ENCODE data around the gene RCVRN.

The RCVRN gene

GRCh38 chr17:9898812-9899211 lies 6.3 kb downstream of the RCVRN start:
- no peak for DNase-seq (ENCODE audit: low read depth in 2 of 2)

GRCh38 chr17:9897372-9897968 lies 7.6 kb downstream of the RCVRN start:
- no peak for DNase-seq (ENCODE audit: low read depth in 2 of 2)

GRCh38 chr17:9895923-9896322 lies 9.1 kb downstream of the RCVRN start:
- no peak for DNase-seq (ENCODE audit: low read depth in 2 of 2)

- DNase-seq (ENCODE audit: low read depth in 2 of 2): no peak
Measured at GRCh38 chr17:9894231-9894630, 10.8 kb downstream of the RCVRN start.

- no peak for DNase-seq (ENCODE audit: low read depth in 2 of 2)
Measured at GRCh38 chr17:9893411-9894012, 11.6 kb downstream of the RCVRN start.

GRCh38 chr17:9890124-9890523 lies 14.9 kb downstream of the RCVRN start:
- DNase-seq (ENCODE audit: low read depth in 2 of 2): no peak

- no peak for DNase-seq (ENCODE audit: low read depth in 2 of 2)
Measured at GRCh38 chr17:9887508-9887907, 17.6 kb downstream of the RCVRN start.

- DNase-seq (ENCODE audit: low read depth in 2 of 2): no peak
Measured at GRCh38 chr17:9886141-9886930, 18.7 kb downstream of the RCVRN start.

- no peak for DNase-seq (ENCODE audit: low read depth in 2 of 2)
Measured at GRCh38 chr17:9883451-9883850, 21.6 kb downstream of the RCVRN start.

GRCh38 chr17:9880582-9880999 lies 24.5 kb downstream of the RCVRN start:
- DNase-seq (ENCODE audit: low read depth in 2 of 2): no peak

- DNase-seq (ENCODE audit: low read depth in 2 of 2): no peak
Measured at GRCh38 chr17:9878786-9879525, 26.1 kb downstream of the RCVRN start.

GRCh38 chr17:9878356-9878755 lies 26.7 kb downstream of the RCVRN start:
- no peak for DNase-seq (ENCODE audit: low read depth in 2 of 2)

- no peak for DNase-seq (ENCODE audit: low read depth in 2 of 2)
Measured at GRCh38 chr17:9875441-9875840, 29.6 kb downstream of the RCVRN start.

- no peak for DNase-seq (ENCODE audit: low read depth in 2 of 2)
Measured at GRCh38 chr17:9874722-9875121, 30.3 kb downstream of the RCVRN start.

GRCh38 chr17:9872852-9873251 lies 32.2 kb downstream of the RCVRN start:
- DNase-seq (ENCODE audit: low read depth in 2 of 2): no peak

GRCh38 chr17:9868552-9868951 lies 36.5 kb downstream of the RCVRN start:
- DNase-seq (ENCODE audit: low read depth in 2 of 2): no peak

- DNase-seq (ENCODE audit: low read depth in 2 of 2): no peak
Measured at GRCh38 chr17:9865586-9865985, 39.5 kb downstream of the RCVRN start.

- no peak for DNase-seq (ENCODE audit: low read depth in 2 of 2)
Measured at GRCh38 chr17:9862949-9863348, 42.1 kb downstream of the RCVRN start.

- no peak for DNase-seq (ENCODE audit: low read depth in 2 of 2)
Measured at GRCh38 chr17:9862220-9862619, 42.9 kb downstream of the RCVRN start.

- no peak for DNase-seq (ENCODE audit: low read depth in 2 of 2)
Measured at GRCh38 chr17:9860851-9861250, 44.2 kb downstream of the RCVRN start.

GRCh38 chr17:9859781-9860180 lies 45.3 kb downstream of the RCVRN start:
- no peak for DNase-seq (ENCODE audit: low read depth in 2 of 2)

- no peak for DNase-seq (ENCODE audit: low read depth in 2 of 2)
Measured at GRCh38 chr17:9855036-9855435, 50.0 kb downstream of the RCVRN start.
